Neural cell (in vitro differentiated cells): ENCODE data around the gene OVCA2.

Experiments used
- EP300 ChIP-seq: fragments of 450-650 bp; conservative IDR thresholded peaks from 2 replicates; pipeline ENCODE4 v1.6.1; 2014; ENCODE audit warnings: antibody characterized with exemption, mild to moderate bottlenecking, moderate library complexity; ENCODE audit not compliant: poor library complexity, severe bottlenecking
- EZH2 ChIP-seq: fragments of 200-600, 300-800 bp; shearing (Covaris generic), sonication (generic); IDR thresholded peaks from 2 replicates; pipeline ENCODE4 v1.6.1; 2014; ENCODE audit warnings: antibody characterized with exemption, low read length, borderline replicate concordance, mild to moderate bottlenecking; ENCODE audit not compliant: insufficient read depth, poor library complexity, severe bottlenecking
- POLR2AphosphoS5 ChIP-seq: IDR thresholded peaks from 2 replicates; pipeline ENCODE4 v1.6.1; 2012
- TF ChIP-seq, protein P1 (sequence below): IDR thresholded peaks from 2 replicates; pipeline ENCODE4 v1.6.1; 2012; ENCODE audit warnings: borderline replicate concordance

DNA sequence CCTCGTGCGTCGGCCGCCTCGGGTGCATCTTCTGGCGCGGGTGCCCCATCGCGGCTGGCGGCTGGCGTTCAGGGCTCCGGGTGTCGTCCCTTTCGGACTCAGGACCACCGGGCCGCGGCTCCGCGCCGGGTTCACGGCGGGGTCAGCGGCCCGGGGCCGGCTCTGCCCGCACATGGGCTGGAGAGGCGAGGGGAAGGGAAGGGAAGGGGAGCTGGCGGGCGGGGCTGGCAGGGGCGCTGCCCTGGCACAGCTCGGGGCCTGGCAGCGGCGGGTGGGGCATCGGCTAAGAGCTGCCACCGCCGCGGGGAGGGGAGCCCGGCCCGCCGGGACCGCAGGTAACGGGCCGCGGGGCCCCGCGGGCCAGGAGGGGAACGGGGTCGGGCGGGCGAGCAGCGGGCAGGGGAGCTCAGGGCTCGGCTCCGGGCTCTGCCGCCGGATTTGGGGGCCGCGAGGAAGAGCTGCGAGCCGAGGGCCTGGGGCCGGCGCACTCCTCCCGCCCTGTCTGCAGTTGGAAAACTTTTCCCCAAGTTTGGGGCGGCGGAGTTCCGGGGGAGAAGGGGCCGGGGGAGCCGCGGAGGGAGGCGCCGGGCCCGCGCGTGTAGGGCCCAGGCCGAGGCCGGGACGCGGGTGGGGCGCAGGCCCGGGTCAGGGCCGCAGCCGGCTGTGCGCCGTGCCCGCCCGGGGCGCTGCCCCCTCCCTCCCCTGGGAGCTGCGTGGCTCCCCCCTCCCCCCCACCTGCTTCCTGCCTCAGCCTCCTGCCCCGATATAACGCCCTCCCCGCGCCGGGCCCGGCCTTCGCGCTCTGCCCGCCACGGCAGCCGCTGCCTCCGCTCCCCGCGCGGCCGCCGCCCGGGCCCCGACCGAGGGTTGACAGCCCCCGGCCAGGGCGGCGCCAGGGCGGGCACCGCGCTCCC is 13.7 kb downstream of the OVCA2 start:
- TF ChIP-seq POLR2AphosphoS5 (no peak), EP300 (no peak), EZH2 (no peak)
- TF ChIP-seq, protein P1, sequence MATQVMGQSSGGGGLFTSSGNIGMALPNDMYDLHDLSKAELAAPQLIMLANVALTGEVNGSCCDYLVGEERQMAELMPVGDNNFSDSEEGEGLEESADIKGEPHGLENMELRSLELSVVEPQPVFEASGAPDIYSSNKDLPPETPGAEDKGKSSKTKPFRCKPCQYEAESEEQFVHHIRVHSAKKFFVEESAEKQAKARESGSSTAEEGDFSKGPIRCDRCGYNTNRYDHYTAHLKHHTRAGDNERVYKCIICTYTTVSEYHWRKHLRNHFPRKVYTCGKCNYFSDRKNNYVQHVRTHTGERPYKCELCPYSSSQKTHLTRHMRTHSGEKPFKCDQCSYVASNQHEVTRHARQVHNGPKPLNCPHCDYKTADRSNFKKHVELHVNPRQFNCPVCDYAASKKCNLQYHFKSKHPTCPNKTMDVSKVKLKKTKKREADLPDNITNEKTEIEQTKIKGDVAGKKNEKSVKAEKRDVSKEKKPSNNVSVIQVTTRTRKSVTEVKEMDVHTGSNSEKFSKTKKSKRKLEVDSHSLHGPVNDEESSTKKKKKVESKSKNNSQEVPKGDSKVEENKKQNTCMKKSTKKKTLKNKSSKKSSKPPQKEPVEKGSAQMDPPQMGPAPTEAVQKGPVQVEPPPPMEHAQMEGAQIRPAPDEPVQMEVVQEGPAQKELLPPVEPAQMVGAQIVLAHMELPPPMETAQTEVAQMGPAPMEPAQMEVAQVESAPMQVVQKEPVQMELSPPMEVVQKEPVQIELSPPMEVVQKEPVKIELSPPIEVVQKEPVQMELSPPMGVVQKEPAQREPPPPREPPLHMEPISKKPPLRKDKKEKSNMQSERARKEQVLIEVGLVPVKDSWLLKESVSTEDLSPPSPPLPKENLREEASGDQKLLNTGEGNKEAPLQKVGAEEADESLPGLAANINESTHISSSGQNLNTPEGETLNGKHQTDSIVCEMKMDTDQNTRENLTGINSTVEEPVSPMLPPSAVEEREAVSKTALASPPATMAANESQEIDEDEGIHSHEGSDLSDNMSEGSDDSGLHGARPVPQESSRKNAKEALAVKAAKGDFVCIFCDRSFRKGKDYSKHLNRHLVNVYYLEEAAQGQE = no peak
